NT2/D1 (cell line): ENCODE measurements around the gene CBX2.

Experiments used
- SUZ12 ChIP-seq: IDR thresholded peaks from 2 replicates; pipeline ENCODE4 v1.6.1; 2011; ENCODE audit not compliant: insufficient read length, insufficient read depth; ENCODE audit errors: extremely low read depth
- YY1 ChIP-seq: IDR thresholded peaks from 2 replicates; pipeline ENCODE4 v1.6.1; 2011; ENCODE audit not compliant: insufficient read length, insufficient read depth
- ZNF274 ChIP-seq: IDR thresholded peaks from 2 replicates; pipeline ENCODE4 v1.6.1; 2011; ENCODE audit warnings: mild to moderate bottlenecking, low read depth, low read length

- TF ChIP-seq YY1 (no peak), SUZ12 (no peak), ZNF274 (no peak)
These were observed 51.5 kb downstream of the CBX2 start for GRCh38 chr17:79829457-79829856.
